Measurements from ENCODE around the gene LGR4. TPM values are rescaled to one million over a fixed set of nuclear protein-coding genes. Genes with fewer than 3 reads are reported as not detected.

Gene LGR4
- total and polyA plus RNA-seq, 2 donors from 2014 or later, result 22.7 to 109 TPM

DNA sequence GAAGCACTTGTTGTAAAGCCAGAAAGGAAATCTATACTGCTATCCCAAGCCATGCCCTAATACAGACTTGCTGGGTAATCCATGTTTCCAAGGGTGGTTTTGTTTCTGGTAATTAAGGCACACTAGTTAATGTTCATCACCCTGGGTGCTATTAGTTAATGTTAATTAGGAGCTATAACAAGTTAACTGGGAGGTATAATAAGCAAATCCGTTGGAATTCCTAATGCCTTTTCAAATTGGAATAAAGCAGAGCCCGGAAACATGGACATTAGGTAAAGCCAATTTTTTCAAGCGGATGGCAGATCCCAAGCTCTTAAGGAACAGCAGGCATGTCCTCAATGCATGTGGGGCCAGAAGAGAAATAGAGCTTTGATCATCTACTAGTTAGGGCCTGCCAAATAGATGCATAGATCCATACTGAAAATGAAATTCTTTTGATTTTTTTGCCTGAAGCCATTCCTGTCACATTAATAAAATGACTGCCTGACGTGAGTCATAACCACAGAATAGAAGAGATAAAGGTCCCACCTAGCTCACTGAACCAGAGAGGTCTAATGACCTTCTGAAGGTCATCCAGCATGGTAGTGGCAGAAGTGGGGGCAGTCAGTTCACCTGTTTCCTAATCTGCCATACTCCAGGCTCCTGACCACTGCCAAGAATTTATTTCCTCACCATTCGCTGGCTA is 81.1 kb downstream of the LGR4 start:
- Histone ChIP-seq H3K4me1 (ENCODE audit: control insufficient read depth in 2 of 3, insufficient read depth in 2 of 3, low read depth in 1 of 3, low read length in 3 of 3) (peaks cover 17 to 54% (median 23%) of the 10 kb centered on the region in 3 donors), H3K4me3 (ENCODE audit: low read length in 3 of 3) (no peak overlapping the region), H3K27ac (ENCODE audit: low read depth in 2 of 2, low read length in 2 of 2) (peak overlapping the region; percentile 51 to 65), H3K9me3 (ENCODE audit: control insufficient read depth in 2 of 3, insufficient read depth in 1 of 3, low read length in 3 of 3) (no peaks in the 10 kb centered on the region), H3K27me3 (ENCODE audit: control insufficient read depth, insufficient read depth, low read length) (no peaks in the 10 kb centered on the region), H3K9ac (ENCODE audit: low read length in 3 of 3) (no peak overlapping the region), H3K36me3 (ENCODE audit: control insufficient read depth in 2 of 3, insufficient read depth in 3 of 3, low read length in 3 of 3) (peaks cover 0 to 4% (median 0%) of the 10 kb centered on the region in 3 donors)
- no peak for DNase-seq
- intact Hi-C loops (cut with DNase I), result no loop called here
- FAIRE-seq, result no peak
- TF ChIP-seq, protein P1, sequence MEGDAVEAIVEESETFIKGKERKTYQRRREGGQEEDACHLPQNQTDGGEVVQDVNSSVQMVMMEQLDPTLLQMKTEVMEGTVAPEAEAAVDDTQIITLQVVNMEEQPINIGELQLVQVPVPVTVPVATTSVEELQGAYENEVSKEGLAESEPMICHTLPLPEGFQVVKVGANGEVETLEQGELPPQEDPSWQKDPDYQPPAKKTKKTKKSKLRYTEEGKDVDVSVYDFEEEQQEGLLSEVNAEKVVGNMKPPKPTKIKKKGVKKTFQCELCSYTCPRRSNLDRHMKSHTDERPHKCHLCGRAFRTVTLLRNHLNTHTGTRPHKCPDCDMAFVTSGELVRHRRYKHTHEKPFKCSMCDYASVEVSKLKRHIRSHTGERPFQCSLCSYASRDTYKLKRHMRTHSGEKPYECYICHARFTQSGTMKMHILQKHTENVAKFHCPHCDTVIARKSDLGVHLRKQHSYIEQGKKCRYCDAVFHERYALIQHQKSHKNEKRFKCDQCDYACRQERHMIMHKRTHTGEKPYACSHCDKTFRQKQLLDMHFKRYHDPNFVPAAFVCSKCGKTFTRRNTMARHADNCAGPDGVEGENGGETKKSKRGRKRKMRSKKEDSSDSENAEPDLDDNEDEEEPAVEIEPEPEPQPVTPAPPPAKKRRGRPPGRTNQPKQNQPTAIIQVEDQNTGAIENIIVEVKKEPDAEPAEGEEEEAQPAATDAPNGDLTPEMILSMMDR (IDR thresholded peaks at IDR 0.05; ENCODE audit: borderline replicate concordance, extremely low read depth, insufficient read depth), result no peak

DNA sequence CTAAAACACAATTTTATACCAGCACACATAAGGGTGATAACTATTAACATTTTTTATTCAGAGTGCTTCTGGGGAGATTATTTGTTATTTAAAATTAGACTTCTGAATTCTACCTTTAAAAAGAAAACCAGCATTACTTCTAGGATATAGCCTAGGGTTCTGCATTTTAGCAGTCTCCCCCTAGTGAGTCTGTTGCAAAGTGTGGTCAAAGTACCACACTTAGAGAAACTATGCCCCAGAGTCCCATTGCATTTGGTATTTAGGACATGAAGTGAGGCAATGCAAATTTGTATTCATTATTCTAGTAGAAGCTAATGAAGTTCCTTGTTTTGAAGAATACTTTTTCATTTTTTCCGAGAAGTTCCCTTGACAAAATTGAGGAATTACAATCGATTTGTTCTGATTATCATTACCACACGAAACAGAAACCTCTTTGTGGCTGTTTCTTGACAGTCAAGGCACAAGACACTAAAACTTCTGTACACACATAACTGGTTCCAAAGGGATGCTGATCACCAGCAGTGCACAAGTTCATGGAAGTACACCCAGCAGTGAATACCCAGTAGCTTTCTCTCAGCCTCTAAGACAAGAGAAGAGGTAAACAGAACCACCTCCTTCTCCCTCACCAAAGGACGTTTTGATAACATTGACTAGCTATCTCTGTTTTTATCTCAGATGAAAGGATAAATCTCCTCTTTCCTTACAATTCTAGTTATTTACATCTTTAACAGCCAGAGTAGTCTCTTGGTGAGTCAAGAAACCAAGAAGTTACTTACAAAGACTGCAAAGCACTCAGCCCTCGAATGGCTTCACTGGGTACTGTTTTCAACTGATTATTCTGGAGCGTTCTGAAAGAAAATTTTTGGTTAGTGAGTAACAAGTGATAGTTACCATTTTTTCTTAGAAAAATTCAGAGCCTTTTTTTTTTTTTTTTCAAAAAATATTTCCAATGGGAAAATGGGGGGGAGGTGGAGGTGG is 82.0 kb downstream of the LGR4 start:
- peaks cover 0 to 4% (median 0%) of the 10 kb centered on the region in 3 donors for H3K36me3 ChIP-seq (ENCODE audit: control insufficient read depth in 2 of 3, insufficient read depth in 3 of 3, low read length in 3 of 3)
- intact Hi-C loops (cut with DNase I), result no loop called here
- H3K9me3 ChIP-seq (ENCODE audit: control insufficient read depth in 2 of 3, insufficient read depth in 1 of 3, low read length in 3 of 3), result no peaks in the 10 kb centered on the region
- no peak overlapping the region for H3K4me3 ChIP-seq (ENCODE audit: low read length in 3 of 3)
- peak overlapping the region; percentile 20 to 51 for H3K27ac ChIP-seq (ENCODE audit: low read depth in 2 of 2, low read length in 2 of 2)
- no peaks in the 10 kb centered on the region for H3K27me3 ChIP-seq (ENCODE audit: control insufficient read depth, insufficient read depth, low read length)
- no peak for FAIRE-seq
- TF ChIP-seq, protein P1 (IDR thresholded peaks at IDR 0.05; ENCODE audit: borderline replicate concordance, extremely low read depth, insufficient read depth), result no peak
- no peak for DNase-seq
- no peak overlapping the region for H3K9ac ChIP-seq (ENCODE audit: low read length in 3 of 3)
- peaks cover 14 to 49% (median 23%) of the 10 kb centered on the region in 3 donors for H3K4me1 ChIP-seq (ENCODE audit: control insufficient read depth in 2 of 3, insufficient read depth in 2 of 3, low read depth in 1 of 3, low read length in 3 of 3)

DNA sequence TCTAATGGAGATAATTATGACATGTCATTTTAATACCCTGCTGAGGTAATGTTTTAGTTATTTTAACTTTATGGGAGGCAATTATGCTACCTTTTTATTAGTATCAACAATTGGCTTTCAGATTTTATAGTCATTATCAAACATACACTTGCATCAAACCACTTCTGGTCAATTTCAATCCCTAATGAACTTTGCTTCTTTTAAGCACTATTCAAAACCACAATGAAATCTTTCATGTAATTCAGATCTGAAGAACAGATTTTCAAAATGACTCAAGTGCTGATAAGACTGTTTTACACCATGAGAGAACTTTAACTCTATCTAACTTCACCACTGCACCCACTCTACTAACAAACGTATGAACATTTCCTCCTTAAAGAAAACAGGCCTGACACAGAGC is 83.7 kb downstream of the LGR4 start:
- H3K9ac ChIP-seq (ENCODE audit: low read length in 3 of 3), result no peak overlapping the region
- intact Hi-C loops (cut with DNase I), result no loop called here
- H3K36me3 ChIP-seq (ENCODE audit: control insufficient read depth in 2 of 3, insufficient read depth in 3 of 3, low read length in 3 of 3), result peaks cover 0 to 10% (median 2%) of the 10 kb centered on the region in 3 donors
- H3K27ac ChIP-seq (ENCODE audit: low read depth in 2 of 2, low read length in 2 of 2), result no peak overlapping the region
- H3K4me1 ChIP-seq (ENCODE audit: control insufficient read depth in 2 of 3, insufficient read depth in 2 of 3, low read depth in 1 of 3, low read length in 3 of 3), result peaks cover 13 to 44% (median 14%) of the 10 kb centered on the region in 3 donors
- no peaks in the 10 kb centered on the region for H3K9me3 ChIP-seq (ENCODE audit: control insufficient read depth in 2 of 3, insufficient read depth in 1 of 3, low read length in 3 of 3)
- H3K27me3 ChIP-seq (ENCODE audit: control insufficient read depth, insufficient read depth, low read length), result no peaks in the 10 kb centered on the region
- FAIRE-seq (no peak), DNase-seq (no peak)
- H3K4me3 ChIP-seq (ENCODE audit: low read length in 3 of 3), result no peak overlapping the region
- TF ChIP-seq, protein P1 (IDR thresholded peaks at IDR 0.05; ENCODE audit: borderline replicate concordance, extremely low read depth, insufficient read depth), result no peak

Data from kidney (tissue), 14 donors.